HL-60/S4 treated with phorbol 12-myristate 13-acetate at 8.2 ng/mL for 4 days and 3 days (cell line): ENCODE results near the gene SARDH.
"Not testable (repeated sequence)": the region's sequence is repeated elsewhere in the genome, so short reads cannot be mapped to it uniquely, and the experiment has no call there.

Experiments used
- in situ Hi-C: fragments of 300-500 bp; cut with MboI; formaldehyde crosslinking; loops from 2 replicates; pipeline ENCODE4 v1.15.0; 2022; ENCODE audit warnings: low sequenced_read_pairs

SARDH gene

DNA sequence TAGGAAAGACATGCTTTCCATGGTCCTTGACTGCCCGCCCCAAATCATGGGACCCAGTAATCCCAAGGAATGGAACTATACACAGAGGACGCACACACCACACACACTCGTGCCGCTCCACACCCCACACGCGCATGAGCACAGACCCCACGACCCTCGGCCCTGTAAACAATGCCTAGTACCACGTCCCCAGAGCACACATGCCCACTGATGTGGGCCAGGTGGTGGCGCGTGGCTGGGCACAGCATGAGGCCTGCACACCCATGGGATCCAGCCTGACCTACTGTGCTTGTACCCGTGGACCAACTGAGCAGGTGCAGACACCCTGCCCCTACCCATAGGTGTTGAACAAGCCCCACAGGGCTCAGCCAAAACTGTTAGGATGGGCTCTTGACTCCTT lies 101.2 kb downstream of the SARDH start:
- in situ Hi-C loops, result no loop called here

DNA sequence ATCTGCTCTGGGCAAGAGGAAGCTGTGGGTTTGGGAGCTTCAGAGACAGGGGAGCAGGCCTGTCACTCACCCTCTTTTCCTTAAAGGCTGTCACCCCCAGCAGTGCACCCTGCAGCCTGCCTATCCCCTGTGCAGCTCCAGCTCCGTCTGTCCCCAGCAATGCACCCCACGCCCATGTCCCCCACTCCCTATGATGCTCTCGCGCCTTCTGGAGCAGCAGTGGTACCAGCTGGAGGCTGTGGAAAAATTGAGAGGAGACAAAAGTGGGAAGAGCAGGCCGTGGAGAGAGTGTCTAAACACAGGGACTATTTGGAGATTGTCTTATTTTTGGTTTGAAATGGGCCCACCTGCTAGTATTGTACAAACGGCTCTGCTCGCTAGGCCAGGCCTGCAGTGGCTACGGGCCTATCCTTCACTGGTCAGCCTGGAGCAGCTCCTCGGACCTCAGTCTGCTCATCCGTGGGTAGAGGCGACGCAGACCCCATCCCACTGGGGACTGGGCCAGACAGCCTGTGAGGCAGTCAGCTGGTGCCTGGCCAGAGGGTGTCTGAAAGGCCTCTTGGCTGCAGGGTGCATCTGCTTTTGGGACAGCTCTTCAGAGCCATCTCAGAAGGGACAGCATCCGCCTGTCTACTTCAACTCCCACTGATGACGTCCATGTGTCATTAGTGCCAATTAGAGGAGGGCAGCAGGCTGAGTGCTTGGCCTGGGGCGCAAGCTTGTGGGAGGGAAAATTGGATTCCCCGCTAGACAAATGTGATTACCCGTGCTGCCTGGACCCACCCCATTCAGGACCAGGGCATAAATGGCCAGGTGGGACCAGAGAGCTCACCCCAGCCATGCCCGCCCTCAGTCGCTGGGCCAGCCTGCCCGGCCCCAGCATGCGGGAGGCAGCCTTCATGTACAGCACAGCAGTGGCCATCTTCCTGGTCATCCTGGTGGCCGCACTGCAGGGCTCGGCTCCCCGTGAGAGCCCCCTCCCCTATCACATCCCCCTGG lies 102.3 kb downstream of the SARDH start, which contains the start of gene DBH:
DBH (plus strand) TSS at position 831 of the 999 bp plus-strand sequence; CDS start at position 840, 9 bp downstream.
- in situ Hi-C loops, result no loop called here

DNA sequence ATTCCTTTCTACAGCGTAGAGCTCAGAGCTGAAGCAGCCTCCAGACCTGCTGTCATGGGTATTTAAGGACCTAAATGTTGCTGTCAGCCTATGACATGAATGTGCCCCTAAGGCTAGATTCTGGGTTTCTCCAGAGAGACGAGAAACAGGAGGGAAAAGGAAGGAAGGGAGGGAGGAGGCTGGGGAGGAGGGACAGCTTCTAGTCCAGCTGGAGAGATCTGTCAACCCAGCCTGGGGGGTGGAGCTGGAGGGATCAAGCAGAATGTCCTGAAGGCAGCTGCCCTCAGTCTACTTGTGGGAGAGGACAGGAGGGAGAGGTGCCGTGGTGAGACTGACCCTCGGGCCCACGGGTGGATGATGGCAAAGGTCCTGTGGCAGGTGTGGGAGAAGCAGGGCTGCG lies 103.1 kb downstream of the SARDH start:
- in situ Hi-C loops, result no loop called here

DNA sequence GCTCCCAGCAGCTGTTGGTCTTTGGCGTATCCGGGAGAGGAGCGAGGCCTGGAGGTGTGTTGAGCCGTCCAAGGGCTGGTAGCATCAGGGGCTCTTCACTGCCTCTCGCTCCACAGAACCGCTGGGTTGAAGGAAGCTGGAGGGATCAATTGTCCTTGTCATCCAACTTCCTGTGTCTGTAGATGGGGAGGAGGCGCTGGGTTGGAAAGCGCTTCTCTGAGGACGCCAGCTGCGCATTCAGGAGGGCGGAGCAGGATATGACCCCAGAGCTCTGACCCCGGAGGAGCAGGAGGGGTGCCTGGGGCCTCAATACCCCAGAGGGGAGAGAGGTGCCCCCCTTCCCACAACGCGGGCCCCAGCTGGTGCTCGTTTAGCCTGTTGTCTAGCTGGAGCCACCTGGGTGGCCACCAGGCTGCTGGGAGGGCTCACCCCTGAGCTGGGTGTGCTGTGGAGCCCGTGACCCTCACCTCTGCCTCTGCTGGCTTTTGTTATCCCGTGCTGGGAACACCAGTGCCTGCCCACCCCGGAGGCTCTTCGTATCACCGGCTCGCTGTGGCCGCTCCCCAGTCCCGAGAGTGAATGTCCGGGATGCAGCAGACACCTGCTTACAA lies 104.0 kb downstream of the SARDH start:
- in situ Hi-C loops, result no loop called here

- in situ Hi-C loops, result no loop called here
Measured at GRCh38 chr9:133633681-133634080, 104.5 kb downstream of the SARDH start.

DNA sequence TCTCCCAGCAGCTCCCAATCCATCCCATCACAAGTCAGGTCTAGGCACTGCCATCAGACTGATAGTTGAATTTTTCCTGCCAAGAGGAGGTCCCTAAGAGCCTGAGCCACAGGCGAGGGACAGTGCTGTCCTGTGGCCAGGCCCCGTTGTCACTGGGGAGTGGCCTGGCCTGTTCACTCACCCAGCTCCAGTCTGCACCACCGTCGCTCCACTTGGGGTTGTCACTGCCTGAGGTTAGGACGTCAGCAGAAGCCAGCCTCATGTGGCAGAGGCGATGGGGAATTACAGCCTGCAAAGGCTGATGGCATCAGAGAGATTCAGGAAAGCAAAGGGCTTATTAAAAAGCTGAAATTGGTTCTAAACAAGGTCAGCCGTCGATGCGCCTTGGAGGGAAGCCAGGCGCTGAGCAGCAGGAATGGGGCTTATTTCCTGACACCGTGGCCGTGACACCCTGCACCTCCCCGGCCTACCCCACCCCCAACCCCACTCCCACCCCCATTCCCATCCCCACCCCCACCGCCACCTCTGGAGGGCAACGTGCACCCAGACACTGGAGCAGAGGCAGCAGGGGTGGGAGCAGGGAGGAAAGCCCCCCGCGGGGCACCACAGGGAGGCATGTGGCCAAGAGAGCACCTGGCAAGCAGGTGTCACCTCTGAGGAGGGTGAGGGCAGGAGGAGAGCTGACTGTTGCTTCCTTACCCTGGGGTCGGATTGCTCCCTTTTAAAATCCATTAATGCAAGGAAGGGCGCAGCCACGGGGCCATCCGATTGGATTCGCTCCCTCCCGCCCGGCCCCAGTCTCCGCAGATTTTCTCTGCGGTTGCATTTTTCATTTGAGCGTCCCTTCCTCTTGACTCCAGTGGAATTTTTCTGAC lies 105.1 kb downstream of the SARDH start:
- in situ Hi-C loops, result no loop called here

DNA sequence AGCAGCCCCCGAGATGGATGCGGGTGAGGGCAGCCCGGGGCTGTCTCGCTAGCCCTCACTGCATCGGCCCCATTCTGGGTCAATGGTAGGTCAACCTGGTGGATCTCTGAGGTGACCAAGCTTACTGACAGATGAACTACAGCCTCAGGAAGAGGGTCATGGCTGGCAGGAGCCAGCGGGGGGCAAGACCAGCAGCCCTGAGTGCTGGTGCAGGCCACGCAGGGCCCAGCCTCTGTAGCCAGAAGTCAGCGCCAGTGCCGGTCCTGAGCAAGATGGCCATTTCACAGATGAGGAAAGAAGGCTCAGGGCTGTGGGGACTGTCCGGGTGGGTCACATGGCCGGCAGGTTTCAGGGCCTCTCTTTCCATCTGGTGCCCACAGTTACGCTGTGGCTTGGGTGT lies 107.0 kb downstream of the SARDH start:
- in situ Hi-C loops, result no loop called here

GRCh38 chr9:133629221-133630110 lies 108.7 kb downstream of the SARDH start:
- in situ Hi-C loops, result no loop called here

- in situ Hi-C loops, result no loop called here
Measured at GRCh38 chr9:133628766-133629165, 109.4 kb downstream of the SARDH start.

- in situ Hi-C loops, result no loop called here
Measured at GRCh38 chr9:133627341-133627740, 110.8 kb downstream of the SARDH start.

- in situ Hi-C loops, result not testable (repeated sequence)
Measured at GRCh38 chr9:133626008-133626407, 112.1 kb downstream of the SARDH start.

DNA sequence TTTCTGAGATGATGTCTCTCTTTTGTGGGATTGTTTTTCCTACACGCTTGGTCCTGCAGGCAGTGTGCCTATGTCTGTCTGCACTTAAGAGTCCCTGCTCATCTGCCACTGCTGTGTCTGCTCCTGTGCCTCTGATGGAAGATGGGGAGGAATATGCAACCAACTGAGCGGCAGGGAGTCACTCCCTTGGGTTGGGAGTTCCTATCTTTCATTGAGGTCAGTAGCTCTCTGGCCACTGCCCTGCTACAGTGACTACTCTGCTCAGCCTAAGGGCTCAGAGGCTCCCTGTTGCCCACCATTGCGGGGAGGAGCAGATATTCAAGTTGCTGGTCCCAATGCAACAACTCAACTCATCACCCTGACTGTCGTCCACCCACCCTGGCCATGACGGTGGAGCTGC lies 115.6 kb downstream of the SARDH start:
- in situ Hi-C loops, result no loop called here

GRCh38 chr9:133621725-133622267 lies 116.4 kb downstream of the SARDH start:
- in situ Hi-C loops, result no loop called here

DNA sequence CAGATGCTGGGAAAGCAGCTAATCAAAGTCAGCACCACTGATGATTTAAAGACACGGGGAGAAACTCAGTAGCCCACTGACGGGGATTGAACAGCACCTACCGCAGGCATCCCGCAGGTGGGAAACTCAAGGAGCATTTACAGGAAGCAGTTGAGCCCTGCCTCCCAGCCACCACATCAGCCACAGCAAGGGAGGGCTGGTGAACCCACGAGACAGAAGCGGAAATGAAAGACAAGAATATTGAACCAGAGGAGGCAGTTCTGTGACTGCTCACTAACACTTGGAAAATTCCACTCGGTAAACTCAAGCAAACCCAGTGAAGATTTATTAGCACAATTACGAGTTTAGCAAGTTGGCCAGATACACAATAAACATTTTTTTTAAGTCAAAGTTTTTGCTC lies 118.4 kb downstream of the SARDH start:
- in situ Hi-C loops, result no loop called here

- in situ Hi-C loops, result no loop called here
Measured at GRCh38 chr9:133618726-133619125, 119.4 kb downstream of the SARDH start.

DNA sequence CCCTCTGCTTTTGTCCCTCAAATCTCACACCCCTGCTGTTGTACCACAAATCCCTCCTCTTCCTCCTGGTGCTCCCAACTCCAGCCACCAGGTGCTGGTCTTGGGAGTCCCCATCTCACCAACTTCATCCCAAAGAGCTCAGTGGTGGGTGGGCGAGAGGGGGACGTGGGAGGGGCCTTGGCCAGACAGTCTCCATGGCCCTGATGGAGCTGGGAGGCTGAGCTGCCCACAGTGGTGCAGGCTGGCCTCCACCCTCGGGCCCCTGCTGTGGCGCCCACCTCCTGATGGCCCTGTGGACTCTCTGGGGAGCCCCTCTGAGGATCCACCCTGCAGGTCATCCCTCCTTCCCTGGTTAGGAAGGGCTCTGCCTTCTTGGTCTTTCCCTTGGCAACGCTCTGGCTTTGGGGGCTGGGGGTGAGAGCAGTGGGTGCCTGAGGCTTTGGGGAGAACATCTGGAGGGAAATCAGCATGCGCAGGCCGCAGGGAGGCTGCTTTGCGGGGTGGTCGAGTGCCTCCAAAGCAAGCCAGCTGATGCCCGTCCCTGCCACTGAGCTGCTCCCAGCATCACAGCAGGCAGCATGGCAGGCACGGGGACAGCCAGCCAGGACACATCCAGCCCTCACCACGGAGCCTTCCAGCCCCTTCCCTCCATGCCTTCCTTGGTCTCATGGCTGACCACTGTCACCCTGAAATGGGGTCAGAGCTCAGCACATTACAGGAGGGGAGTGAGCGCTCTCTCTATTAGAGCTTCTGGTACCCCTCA lies 121.3 kb downstream of the SARDH start:
- in situ Hi-C loops, result no loop called here

- in situ Hi-C loops, result no loop called here
Measured at GRCh38 chr9:133615606-133616188, 122.5 kb downstream of the SARDH start.

DNA sequence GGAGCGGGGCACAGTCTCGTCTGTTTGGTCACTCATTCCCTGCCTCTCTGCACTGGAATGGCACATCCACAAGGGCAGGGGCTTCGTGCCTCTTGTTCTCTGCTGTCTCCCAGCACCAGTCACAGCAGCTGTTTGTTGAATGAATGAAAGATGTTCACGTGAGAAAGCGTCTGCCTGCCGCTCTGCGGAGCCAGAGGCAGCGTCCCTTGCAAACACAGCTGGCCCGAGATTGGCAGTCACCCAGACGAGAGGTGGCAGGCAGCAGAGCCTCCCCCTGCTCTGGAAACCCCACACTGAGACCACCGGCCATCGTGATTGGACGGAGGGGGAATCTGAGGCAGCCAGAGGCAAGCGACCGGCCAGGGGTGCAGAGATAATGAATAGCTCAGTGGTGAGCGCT lies 123.0 kb downstream of the SARDH start:
- in situ Hi-C loops, result no loop called here

GRCh38 chr9:133614678-133615077 lies 123.5 kb downstream of the SARDH start:
- in situ Hi-C loops, result no loop called here
